ENCODE results near the gene KRT37. TPM values are rescaled to one million over a fixed set of nuclear protein-coding genes. Genes with fewer than 3 reads are reported as not detected.

Gene KRT37
- not detected for total RNA-seq

DNA sequence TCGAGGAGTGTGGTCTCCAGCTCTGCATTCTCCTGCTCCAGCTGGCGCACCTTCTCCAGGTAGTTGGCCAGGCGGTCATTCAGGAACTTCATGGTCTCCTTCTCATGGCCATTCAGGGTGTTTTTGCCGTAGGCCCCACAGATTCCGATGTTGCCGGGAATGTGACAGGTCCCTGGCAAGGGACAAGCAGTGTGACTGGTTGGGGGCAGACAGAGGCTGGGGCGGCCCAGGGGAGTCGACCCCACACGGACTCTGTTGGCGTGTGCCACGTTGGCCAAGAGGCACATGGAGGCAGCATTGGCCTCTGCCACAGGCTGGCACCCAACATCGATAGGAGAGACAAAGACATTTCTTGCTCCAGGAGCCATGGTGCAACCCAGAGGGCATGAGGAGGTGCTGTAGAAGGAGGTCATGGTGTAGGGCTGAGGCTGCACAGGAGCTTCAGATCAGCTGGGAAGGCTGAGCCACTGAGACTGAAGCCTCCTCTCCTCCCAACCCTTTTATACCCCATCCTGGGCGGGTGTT, at the start of gene KRT37:
TSS of gene KRT37 (minus strand) at position 475 of the 525 bp plus-strand sequence. CDS start at position 413, 62 bp downstream.
- no peaks in the 10 kb centered on the region for H3K9me3 ChIP-seq
- no peaks in the 10 kb centered on the region for H3K27me3 ChIP-seq
- H3K36me3 ChIP-seq, result no peaks in the 10 kb centered on the region
- no peak for ATAC-seq
- no peaks in the 10 kb centered on the region for H3K4me1 ChIP-seq
- H3K27ac ChIP-seq, result no peak within 1 kb of the TSS
- no peak within 1 kb of the TSS for H3K4me3 ChIP-seq
- WGBS, 2 donors (ENCODE audit: low coverage in 1 of 2), result 92 to 100% methylated on average over 2 of the region's 13 CpGs
- TF ChIP-seq CTCF (IDR thresholded peaks at IDR 0.05) (no peak), POLR2AphosphoS5 (IDR thresholded peaks at IDR 0.05) (no peak), POLR2A (IDR thresholded peaks at IDR 0.05) (no peak), EP300 (IDR thresholded peaks at IDR 0.05) (no peak)

DNA sequence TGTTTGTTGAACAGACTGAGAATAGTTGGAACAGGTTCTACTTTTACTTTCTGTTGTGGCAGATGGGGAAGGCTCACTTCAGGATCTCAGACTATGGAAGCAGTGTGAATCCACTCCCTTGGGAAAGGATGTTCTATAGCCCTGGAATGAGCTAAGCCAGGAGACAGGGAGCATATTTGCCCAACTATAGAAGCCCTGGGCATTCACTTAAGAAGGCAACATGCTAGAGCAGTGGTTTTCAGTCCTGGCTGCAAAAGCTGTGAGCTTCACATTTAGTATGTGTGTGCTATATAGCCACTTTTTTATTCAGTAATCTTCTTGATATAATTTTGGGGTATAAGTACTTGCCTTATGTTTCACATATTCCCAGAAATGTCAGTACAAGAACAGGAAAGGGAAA, 44.0 kb upstream of the KRT37 start:
- no peak for ATAC-seq

GRCh38 chr17:41467561-41467960, 43.2 kb upstream of the KRT37 start:
- Histone ChIP-seq H3K4me1 (peaks cover 0 to 27% (median 3%) of the 10 kb centered on the region in 3 donors), H3K9me3 (peaks cover 0 to 19% (median 0%) of the 10 kb centered on the region in 3 donors), H3K27ac (no peak overlapping the region), H3K4me3 (no peak overlapping the region), H3K36me3 (no peaks in the 10 kb centered on the region), H3K27me3 (no peaks in the 10 kb centered on the region)
- ATAC-seq, result no peak
- no peak for TF ChIP-seq EP300 (IDR thresholded peaks at IDR 0.05)
- 56 to 62% methylated on average over 2 to 3 of the region's 4 CpGs for WGBS, 2 donors (ENCODE audit: low coverage in 1 of 2)

More for the DNA sequence above, 44.0 kb upstream of the KRT37 start:
- H3K9me3 ChIP-seq, result peaks cover 0 to 19% (median 0%) of the 10 kb centered on the region in 3 donors
- peaks cover 0 to 19% (median 3%) of the 10 kb centered on the region in 3 donors for H3K4me1 ChIP-seq
- H3K27ac ChIP-seq, result no peak overlapping the region
- TF ChIP-seq POLR2A (IDR thresholded peaks at IDR 0.05) (no peak), CTCF (IDR thresholded peaks at IDR 0.05) (no peak), EP300 (IDR thresholded peaks at IDR 0.05) (no peak), POLR2AphosphoS5 (IDR thresholded peaks at IDR 0.05) (no peak)
- H3K4me3 ChIP-seq, result no peak overlapping the region
- no peaks in the 10 kb centered on the region for H3K27me3 ChIP-seq
- H3K36me3 ChIP-seq, result no peaks in the 10 kb centered on the region

- 80% methylated on average over 1 of the region's 14 CpGs; no CpG with 5 or more reads in 1 of the 2 donors for WGBS, 2 donors (ENCODE audit: low coverage in 1 of 2)
- H3K4me1 ChIP-seq, result peaks cover 0 to 30% (median 3%) of the 10 kb centered on the region in 3 donors
- H3K27me3 ChIP-seq, result no peaks in the 10 kb centered on the region
- no peak within 1 kb of the TSS for H3K4me3 ChIP-seq
- no peaks in the 10 kb centered on the region for H3K36me3 ChIP-seq
- TF ChIP-seq POLR2A (IDR thresholded peaks at IDR 0.05) (no peak), CTCF (IDR thresholded peaks at IDR 0.05) (no peak), POLR2AphosphoS5 (IDR thresholded peaks at IDR 0.05) (no peak), EP300 (IDR thresholded peaks at IDR 0.05) (no peak)
- H3K9me3 ChIP-seq, result peaks cover 0 to 18% (median 0%) of the 10 kb centered on the region in 3 donors
- ATAC-seq, result no peak
- no peak within 1 kb of the TSS for H3K27ac ChIP-seq
Observed at GRCh38 chr17:41466988-41467387, 42.6 kb upstream of the KRT37 start, which contains the start of gene KRT32. Gene KRT32, minus strand, starts transcription at chr17:41467386. Its CDS starts 61 bp downstream, at chr17:41467325.

GRCh38 chr17:41464682-41465081, 40.3 kb upstream of the KRT37 start:
- TF ChIP-seq POLR2AphosphoS5 (IDR thresholded peaks at IDR 0.05) (peak; percentile 85), POLR2A (IDR thresholded peaks at IDR 0.05) (no peak)
- peaks cover 0 to 14% (median 0%) of the 10 kb centered on the region in 3 donors for H3K9me3 ChIP-seq
- peak; percentile 89 for ATAC-seq
- H3K36me3 ChIP-seq, result no peaks in the 10 kb centered on the region
- H3K27ac ChIP-seq, result peak overlapping the region in 2 of 4 donors; percentile 23 to 40
- 13 to 35% methylated on average over 1 to 3 of the region's 6 CpGs for WGBS, 2 donors (ENCODE audit: low coverage in 1 of 2)
- H3K4me1 ChIP-seq, result peaks cover 0 to 30% (median 3%) of the 10 kb centered on the region in 3 donors
- H3K27me3 ChIP-seq, result no peaks in the 10 kb centered on the region
- no peak overlapping the region for H3K4me3 ChIP-seq

- Histone ChIP-seq H3K27ac (peak overlapping the region in 2 of 4 donors; percentile 23 to 40), H3K4me1 (peaks cover 0 to 30% (median 3%) of the 10 kb centered on the region in 3 donors), H3K9me3 (peaks cover 0 to 14% (median 0%) of the 10 kb centered on the region in 3 donors), H3K36me3 (no peaks in the 10 kb centered on the region), H3K4me3 (no peak overlapping the region), H3K27me3 (no peaks in the 10 kb centered on the region)
- no peak for ATAC-seq
- 70% methylated on average over 3 of the region's 11 CpGs; no CpG with 5 or more reads in 1 of the 2 donors for WGBS, 2 donors (ENCODE audit: low coverage in 1 of 2)
- TF ChIP-seq CTCF (IDR thresholded peaks at IDR 0.05) (no peak), EP300 (IDR thresholded peaks at IDR 0.05) (no peak), POLR2AphosphoS5 (IDR thresholded peaks at IDR 0.05) (no peak), POLR2A (IDR thresholded peaks at IDR 0.05) (no peak)
Observed at GRCh38 chr17:41464173-41464572, 39.8 kb upstream of the KRT37 start.
